Epithelial cell of esophagus (primary cell): ENCODE results near the gene TUBG2.
A peak's percentile ranks its signal among the peaks of the same experiment; 100 is the strongest.

ENCODE experiments used
- DNase-seq: peaks from one replicate; pipeline ENCODE4 v3.0.0; 2010; ENCODE audit warnings: low read depth
- H3K4me3 ChIP-seq: 2 replicates; pipeline ENCODE4 v1.5.1; 2011; ENCODE audit warnings: mild to moderate bottlenecking, low read length, control low read depth
- CTCF ChIP-seq: IDR thresholded peaks from 2 replicates; pipeline ENCODE4 v1.5.1; 2011; ENCODE audit warnings: low read depth, mild to moderate bottlenecking, low read length, control low read depth, inconsistent platforms; ENCODE audit not compliant: insufficient read depth; ENCODE audit errors: missing control alignments

TUBG2 gene

GRCh38 chr17:42675348-42675964 is 16.4 kb downstream of the TUBG2 start:
- H3K4me3 ChIP-seq: peak overlapping the region; percentile 95
- DNase-seq: no peak
- TF ChIP-seq CTCF: no peak

- DNase-seq: peak; percentile 67
- TF ChIP-seq CTCF: no peak
- peak overlapping the region; percentile 95 for H3K4me3 ChIP-seq
These were observed 16.9 kb downstream of the TUBG2 start for GRCh38 chr17:42675965-42676423.

GRCh38 chr17:42676424-42677011 is 17.4 kb downstream of the TUBG2 start, which contains the start of gene PLEKHH3:
PLEKHH3 (minus strand) TSS chr17:42676994; CDS start chr17:42676563, 431 bp downstream.
- no peak for TF ChIP-seq CTCF
- DNase-seq: no peak

GRCh38 chr17:42677012-42677857 is 18.2 kb downstream of the TUBG2 start:
- no peak for TF ChIP-seq CTCF
- DNase-seq: peak; percentile 100
- peak overlapping the region; percentile 95 for H3K4me3 ChIP-seq

More at GRCh38 chr17:42676424-42677011, 17.4 kb downstream of the TUBG2 start, which contains the start of gene PLEKHH3:
- peak within 1 kb of the TSS; percentile 95 for H3K4me3 ChIP-seq

- no peak for TF ChIP-seq CTCF
- H3K4me3 ChIP-seq: peak overlapping the region; percentile 61
- DNase-seq: peak; percentile 79
These were observed 19.1 kb downstream of the TUBG2 start for GRCh38 chr17:42677921-42678781.

- DNase-seq: peak; percentile 79
- peak overlapping the region; percentile 34 for H3K4me3 ChIP-seq
- TF ChIP-seq CTCF: no peak
These were observed 19.9 kb downstream of the TUBG2 start for GRCh38 chr17:42678951-42679491.
